ENCODE data around the gene GGPS1.

DNA sequence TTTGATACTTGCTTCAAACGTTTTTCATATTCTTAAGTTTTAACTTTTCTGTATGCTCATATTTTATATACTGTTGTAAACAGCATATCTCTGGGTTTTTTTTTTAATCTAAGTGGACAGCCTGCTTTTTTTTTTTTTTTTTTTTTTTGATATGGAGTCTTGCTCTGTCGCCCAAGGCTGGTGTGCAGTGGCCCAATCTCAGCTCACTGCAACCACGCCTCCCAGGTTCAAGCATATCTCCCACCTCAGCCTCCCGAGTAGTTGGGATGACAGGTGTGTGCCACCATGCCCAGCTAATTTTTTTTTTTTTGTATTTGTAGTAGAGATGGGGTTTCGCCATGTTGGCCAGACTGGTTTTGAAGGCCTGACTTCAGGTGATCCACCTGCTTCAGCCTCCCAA is 40.1 kb downstream of the GGPS1 start:
- TF ChIP-seq, protein P1, sequence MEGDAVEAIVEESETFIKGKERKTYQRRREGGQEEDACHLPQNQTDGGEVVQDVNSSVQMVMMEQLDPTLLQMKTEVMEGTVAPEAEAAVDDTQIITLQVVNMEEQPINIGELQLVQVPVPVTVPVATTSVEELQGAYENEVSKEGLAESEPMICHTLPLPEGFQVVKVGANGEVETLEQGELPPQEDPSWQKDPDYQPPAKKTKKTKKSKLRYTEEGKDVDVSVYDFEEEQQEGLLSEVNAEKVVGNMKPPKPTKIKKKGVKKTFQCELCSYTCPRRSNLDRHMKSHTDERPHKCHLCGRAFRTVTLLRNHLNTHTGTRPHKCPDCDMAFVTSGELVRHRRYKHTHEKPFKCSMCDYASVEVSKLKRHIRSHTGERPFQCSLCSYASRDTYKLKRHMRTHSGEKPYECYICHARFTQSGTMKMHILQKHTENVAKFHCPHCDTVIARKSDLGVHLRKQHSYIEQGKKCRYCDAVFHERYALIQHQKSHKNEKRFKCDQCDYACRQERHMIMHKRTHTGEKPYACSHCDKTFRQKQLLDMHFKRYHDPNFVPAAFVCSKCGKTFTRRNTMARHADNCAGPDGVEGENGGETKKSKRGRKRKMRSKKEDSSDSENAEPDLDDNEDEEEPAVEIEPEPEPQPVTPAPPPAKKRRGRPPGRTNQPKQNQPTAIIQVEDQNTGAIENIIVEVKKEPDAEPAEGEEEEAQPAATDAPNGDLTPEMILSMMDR (optimal IDR thresholded peaks at IDR 0.05 in 1 of 3, IDR thresholded peaks at IDR 0.05 in 1 of 3, conservative IDR thresholded peaks at IDR 0.05 in 1 of 3; ENCODE audit: extremely low read depth in 1 of 3, insufficient read depth in 2 of 3, low read length in 3 of 3): no peak
- no peak for TF ChIP-seq EZH2 (IDR thresholded peaks at IDR 0.05; ENCODE audit: low read length)
